H1 (cell line): ENCODE measurements around the gene USP53. TPM values are rescaled to one million over a fixed set of nuclear protein-coding genes. Genes with fewer than 3 reads are reported as not detected.

Source experiments
- CTCF ChIA-PET: fragments of 300-600 bp; sonication (Branson Sonifier 250); formaldehyde crosslinking; loops from one replicate; lab custom pipeline; 2021; ENCODE audit not compliant: partially characterized antibody; lab: Charles Lee
- POLR2A ChIA-PET: fragments of 300-600 bp; sonication (Branson Sonifier 250); formaldehyde crosslinking; loops from one replicate; lab custom pipeline; 2021; ENCODE audit warnings: inconsistent platforms; ENCODE audit not compliant: partially characterized antibody; lab: Charles Lee
- DNase-seq, 2 experiments: peaks; one replicate each; pipeline versions ENCODE4 v3.0.0 to v3.0.0-alpha.2; 2010 to 2022; ENCODE audit warnings: low spot score in 2 of 2, low read depth in 1 of 2, mixed read lengths in 1 of 2
- FAIRE-seq: peaks from 2 replicates; lab custom pipeline; 2011; peaks lifted over from hg19 to GRCh38; lab: Jason Lieb, UNC
- H2AFZ ChIP-seq: 2 replicates; pipeline ENCODE4 v1.8.1; 2012; ENCODE audit warnings: low read length, inconsistent platforms
- H2AK5ac ChIP-seq: 2 replicates; pipeline ENCODE4 v1.6.1; 2013; ENCODE audit warnings: low read depth, low read length
- H2BK120ac ChIP-seq: replicated peaks from 2 replicates; pipeline ENCODE3; 2013; ENCODE audit warnings: low read depth, low read length, inconsistent platforms
- H2BK12ac ChIP-seq: 2 replicates; pipeline ENCODE4 v1.6.1; 2013; ENCODE audit warnings: low read depth, low read length
- H2BK15ac ChIP-seq: 2 replicates; pipeline ENCODE4 v1.6.1; 2013; ENCODE audit warnings: low read length
- H2BK20ac ChIP-seq: 2 replicates; pipeline ENCODE4 v1.6.1; 2013; ENCODE audit warnings: low read length
- H2BK5ac ChIP-seq: 2 replicates; pipeline ENCODE4 v1.6.1; 2013; ENCODE audit warnings: low read depth, low read length
- H3K14ac ChIP-seq: 2 replicates; pipeline ENCODE4 v1.6.1; 2013; ENCODE audit warnings: inconsistent platforms; ENCODE audit not compliant: insufficient read length
- H3K18ac ChIP-seq: 2 replicates; pipeline ENCODE4 v1.6.1; 2013; ENCODE audit warnings: low read length; ENCODE audit errors: extremely low read depth
- H3K23ac ChIP-seq: 2 replicates; pipeline ENCODE4 v1.6.1; 2013; ENCODE audit warnings: inconsistent platforms; ENCODE audit not compliant: insufficient read length
- H3K23me2 ChIP-seq: 2 replicates; pipeline ENCODE4 v1.6.1; 2013; ENCODE audit warnings: low read depth, low read length
- H3K27ac ChIP-seq: 2 replicates; pipeline ENCODE4 v1.6.1; 2011; ENCODE audit warnings: low read depth, low read length, inconsistent platforms
- H3K27me3 ChIP-seq, 4 experiments: replicated peaks in 1 of 4; 1 replicate in 1 of 4; 2 replicates in 3 of 4; pipeline versions ENCODE4 v1.6.1 to v1.8.1; 2011 to 2013; ENCODE audit warnings: low read length in 3 of 4, mild to moderate bottlenecking in 3 of 4, inconsistent platforms in 2 of 4, mixed read lengths in 2 of 4, moderate library complexity in 1 of 4; ENCODE audit not compliant: control insufficient read depth in 3 of 4, insufficient read depth in 3 of 4; ENCODE audit errors: extremely low read depth in 1 of 4
- H3K36me3 ChIP-seq, 4 experiments: 2 replicates each; pipeline versions ENCODE4 v1.6.1 to v1.8.1; 2011 to 2013; ENCODE audit warnings: mild to moderate bottlenecking in 4 of 4, low read length in 3 of 4, moderate library complexity in 2 of 4, control low read depth in 1 of 4, inconsistent platforms in 1 of 4; ENCODE audit not compliant: insufficient read depth in 4 of 4, control insufficient read depth in 2 of 4
- H3K4ac ChIP-seq: replicated peaks from 2 replicates; pipeline ENCODE3; 2013; ENCODE audit warnings: low read length, low read depth, mixed read lengths, inconsistent platforms; ENCODE audit not compliant: insufficient read length
- H3K4me1 ChIP-seq, 4 experiments: replicated peaks in 1 of 4; 1 replicate in 1 of 4; 2 replicates in 3 of 4; pipeline versions ENCODE4 v1.6.1 to v1.8.1; 2011 to 2013; ENCODE audit warnings: low read length in 3 of 4, inconsistent platforms in 2 of 4, mixed read lengths in 1 of 4; ENCODE audit not compliant: insufficient read depth in 4 of 4, control insufficient read depth in 3 of 4
- H3K4me2 ChIP-seq, 2 experiments: 2 replicates each; pipeline versions ENCODE4 v1.6.1 to v1.8.1; 2011 to 2013; ENCODE audit warnings: low read depth in 2 of 2, low read length in 2 of 2, control low read depth in 1 of 2, inconsistent platforms in 1 of 2, mild to moderate bottlenecking in 1 of 2; ENCODE audit not compliant: insufficient read depth in 1 of 2
- H3K4me3 ChIP-seq, 4 experiments: fragments of 200-600, 300-600 bp in 1 of 4; sonication (generic), shearing (Covaris generic), sonication (Bioruptor Twin) in 1 of 4; 2 replicates each; pipeline versions ENCODE4 v1.5.1 to v1.8.1; 2011 to 2016; ENCODE audit warnings: low read length in 4 of 4, low read depth in 3 of 4, control low read depth in 2 of 4, inconsistent platforms in 2 of 4, mild to moderate bottlenecking in 2 of 4, mixed read lengths in 1 of 4, moderate library complexity in 1 of 4; ENCODE audit not compliant: insufficient read depth in 2 of 4; ENCODE audit errors: extremely low read depth in 1 of 4
- H3K56ac ChIP-seq: replicated peaks from 2 replicates; pipeline ENCODE3; 2013; ENCODE audit warnings: low read depth, mild to moderate bottlenecking, mixed read lengths, low read length, inconsistent platforms; ENCODE audit not compliant: insufficient read length
- H3K79me1 ChIP-seq: 2 replicates; pipeline ENCODE4 v1.6.1; 2013; ENCODE audit warnings: low read depth, low read length, control low read depth
- H3K79me2 ChIP-seq, 2 experiments: 2 replicates each; pipeline versions ENCODE4 v1.6.1 to v1.8.1; 2012 to 2013; ENCODE audit warnings: low read length in 2 of 2, mild to moderate bottlenecking in 2 of 2, inconsistent platforms in 1 of 2; ENCODE audit not compliant: insufficient read depth in 2 of 2, control insufficient read depth in 1 of 2
- H3K9ac ChIP-seq, 4 experiments: replicated peaks in 1 of 4; 1 replicate in 1 of 4; 2 replicates in 3 of 4; pipeline versions ENCODE4 v1.6.1 to v1.8.1; 2011 to 2013; ENCODE audit warnings: low read depth in 3 of 4, low read length in 3 of 4, control low read depth in 2 of 4, mild to moderate bottlenecking in 2 of 4, moderate library complexity in 2 of 4, inconsistent platforms in 1 of 4; ENCODE audit errors: extremely low read depth in 1 of 4
- H3K9me3 ChIP-seq, 2 experiments: 2 replicates each; pipeline versions ENCODE4 v1.6.1 to v1.8.1; 2012 to 2013; ENCODE audit warnings: mild to moderate bottlenecking in 2 of 2, moderate library complexity in 2 of 2, control low read depth in 1 of 2, inconsistent platforms in 1 of 2, low read depth in 1 of 2, low read length in 1 of 2, mixed read lengths in 1 of 2; ENCODE audit not compliant: insufficient read depth in 2 of 2
- H4K20me1 ChIP-seq, 2 experiments: replicated peaks in 1 of 2; 2 replicates each; pipeline versions ENCODE3 to v1.8.1; 2011 to 2013; ENCODE audit warnings: inconsistent platforms in 2 of 2, low read length in 2 of 2, mild to moderate bottlenecking in 1 of 2; ENCODE audit not compliant: insufficient read depth in 2 of 2, control insufficient read depth in 1 of 2
- H4K5ac ChIP-seq: 2 replicates; pipeline ENCODE4 v1.6.1; 2013; ENCODE audit warnings: low read length, low read depth, mixed read lengths, inconsistent platforms; ENCODE audit not compliant: insufficient read length
- H4K8ac ChIP-seq: 2 replicates; pipeline ENCODE4 v1.8.0; 2013; ENCODE audit warnings: mild to moderate bottlenecking, moderate library complexity, low read length, inconsistent platforms; ENCODE audit not compliant: insufficient read depth; ENCODE audit errors: extremely low read depth
- H4K91ac ChIP-seq: replicated peaks from 2 replicates; pipeline ENCODE3; 2013; ENCODE audit warnings: low read length, mixed read lengths, inconsistent platforms; ENCODE audit not compliant: insufficient read length
- CHD1 ChIP-seq: IDR thresholded peaks from 2 replicates; pipeline ENCODE4 v1.6.1; 2012; ENCODE audit warnings: low read depth, low read length, improper control_type of control experiment
- EZH2 ChIP-seq: fragments of 200-600 bp; sonication (generic); IDR thresholded peaks from 2 replicates; pipeline ENCODE4 v1.7.1; 2012; ENCODE audit warnings: low read depth, mild to moderate bottlenecking, moderate library complexity, low read length, inconsistent platforms; ENCODE audit not compliant: severe bottlenecking
- FOSL1 ChIP-seq: IDR thresholded peaks from 2 replicates; pipeline ENCODE4 v1.6.1; 2011; ENCODE audit warnings: mild to moderate bottlenecking, low read depth, low read length, moderate library complexity; ENCODE audit not compliant: insufficient read depth
- HDAC6 ChIP-seq: IDR thresholded peaks from one replicate; pipeline ENCODE4 v1.7.1; 2012; ENCODE audit warnings: low read depth, mild to moderate bottlenecking, inconsistent platforms, low read length, moderate library complexity
- KDM4A ChIP-seq: IDR thresholded peaks from one replicate; pipeline ENCODE4 v1.7.1; 2012; ENCODE audit warnings: low read depth, mild to moderate bottlenecking, moderate library complexity, low read length, inconsistent platforms; ENCODE audit not compliant: severe bottlenecking
- RNF2 ChIP-seq: fragments of 200-900, 300-1000 bp; sonication (generic); IDR thresholded peaks from 2 replicates; pipeline ENCODE4 v1.7.1; 2016; ENCODE audit warnings: borderline replicate concordance, low read depth, mild to moderate bottlenecking, antibody characterized with exemption, low read length; ENCODE audit not compliant: poor library complexity, severe bottlenecking; ENCODE audit errors: missing control alignments
- SAP30 ChIP-seq: fragments of 300-600 bp; sonication (generic); IDR thresholded peaks from 2 replicates; pipeline ENCODE4 v1.7.1; 2012; ENCODE audit warnings: low read length, moderate library complexity, mild to moderate bottlenecking, inconsistent platforms; ENCODE audit not compliant: insufficient read depth, insufficient replicate concordance
- SP1 ChIP-seq: IDR thresholded peaks from 2 replicates; pipeline ENCODE4 v1.6.1; 2011; ENCODE audit warnings: low read depth, low read length
- SRF ChIP-seq: IDR thresholded peaks from 2 replicates; pipeline ENCODE4 v1.6.1; 2011; ENCODE audit warnings: mild to moderate bottlenecking, low read depth, low read length, moderate library complexity
- SUZ12 ChIP-seq: fragments of 200-600 bp; sonication (generic); IDR thresholded peaks from 2 replicates; pipeline ENCODE4 v1.6.1; 2012; ENCODE audit warnings: mild to moderate bottlenecking, inconsistent platforms, low read length, moderate library complexity, mixed read lengths
- TAF1 ChIP-seq: IDR thresholded peaks from 2 replicates; pipeline ENCODE4 v1.6.1; 2011; ENCODE audit warnings: mild to moderate bottlenecking, low read depth, low read length
- TCF12 ChIP-seq: IDR thresholded peaks from 2 replicates; pipeline ENCODE4 v1.6.1; 2011; ENCODE audit warnings: low read depth, mild to moderate bottlenecking, low read length
- ZNF274 ChIP-seq: IDR thresholded peaks from 2 replicates; pipeline ENCODE4 v1.7.0; 2012; ENCODE audit warnings: low read length, borderline replicate concordance; ENCODE audit errors: extremely low read depth
- polyA plus RNA-seq, 7 experiments: library from polyadenylated mRNA; depleted of rRNA in 3 of 7; stranded (reverse) in 5 of 7; unstranded in 2 of 7; fragments of >200 nt in 5 of 7; fragments of 200-250 nt in 2 of 7; gene quantifications; 1 replicate in 5 of 7; 2 replicates in 1 of 7; 4 replicates in 1 of 7; pipeline versions ENCODE4 v1.2.1 to v1.2.3, GENCODE V29; 2011 to 2013; ENCODE audit warnings: missing spikeins in 2 of 7, mixed read lengths in 2 of 7
- total RNA-seq: library from RNA; stranded (reverse); fragmentation: NEBNext Ultra II Directional; extraction: Animal tissue kit (Norgen Biotek cat#: 25700); gene quantifications from 2 replicates; pipeline ENCODE4 v1.2.1, GENCODE V29; 2021
- TF ChIP-seq, protein P1 (sequence below): IDR thresholded peaks from 2 replicates; pipeline ENCODE4 v1.6.1; 2012; ENCODE audit warnings: inconsistent platforms

Gene USP53
- total and polyA plus RNA-seq, 2 of the 8 experiments (the other 6 are each of a cell fraction or from before 2014, with no cell fraction given), result 2.9 to 14.9 TPM

DNA sequence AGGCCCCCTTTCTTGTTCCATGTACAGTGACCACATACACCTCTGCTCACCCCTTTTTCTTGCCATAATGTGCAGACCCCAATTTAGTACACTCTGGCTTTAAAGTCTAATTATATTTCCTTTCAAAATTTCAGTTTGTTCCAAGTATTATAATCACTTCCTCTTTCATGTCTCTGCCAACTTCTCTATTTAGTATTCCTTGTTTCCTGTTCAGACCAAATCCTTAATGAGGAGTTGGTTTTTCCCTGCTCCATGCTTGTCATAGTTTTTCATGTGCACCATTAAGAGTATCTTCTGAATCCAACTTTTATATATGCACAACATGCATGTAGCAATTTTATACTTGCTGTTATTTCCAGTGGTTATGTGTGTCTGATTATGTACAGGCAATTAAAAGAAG is 32.3 kb downstream of the USP53 start:
- no peak overlapping the region for H3K4me3 ChIP-seq
- H2AK5ac ChIP-seq, result no peak overlapping the region
- no peak overlapping the region for H2BK120ac ChIP-seq
- H2AFZ ChIP-seq, result no peak overlapping the region
- no peak overlapping the region for H4K91ac ChIP-seq
- H2BK15ac ChIP-seq, result no peak overlapping the region
- no peaks in the 10 kb centered on the region for H3K79me2 ChIP-seq
- no peak overlapping the region for H4K8ac ChIP-seq
- H2BK20ac ChIP-seq, result no peak overlapping the region
- H4K20me1 ChIP-seq, result no peaks in the 10 kb centered on the region
- no peak overlapping the region for H3K27ac ChIP-seq
- FAIRE-seq (no peak), DNase-seq (no peak)
- H3K23me2 ChIP-seq, result no peaks in the 10 kb centered on the region
- no peak overlapping the region for H3K4ac ChIP-seq
- no peak overlapping the region for H3K14ac ChIP-seq
- ChIA-PET POLR2A (interaction anchor here (0.6 kb wide), 1 partner anchor 13 kb away, joined by 3 read pairs; no protein-coding TSS in a partner anchor), CTCF (interaction anchor here (1.3 kb wide), 1 partner anchor 10 kb away, joined by 3 read pairs; no protein-coding TSS in a partner anchor)
- H3K23ac ChIP-seq, result no peak overlapping the region
- H3K4me1 ChIP-seq, result peaks cover 0 to 3% (median 0%) of the 10 kb centered on the region in 4 experiments; a peak in 1 of 7 replicates
- H3K79me1 ChIP-seq, result no peaks in the 10 kb centered on the region
- no peak overlapping the region for H3K56ac ChIP-seq
- no peaks in the 10 kb centered on the region for H3K9me3 ChIP-seq
- H3K36me3 ChIP-seq, result no peaks in the 10 kb centered on the region
- no peak overlapping the region for H3K9ac ChIP-seq
- no peak overlapping the region for H2BK12ac ChIP-seq
- no peaks in the 10 kb centered on the region for H3K27me3 ChIP-seq
- no peak overlapping the region for H3K4me2 ChIP-seq
- no peak overlapping the region for H3K18ac ChIP-seq
- H2BK5ac ChIP-seq, result no peak overlapping the region
- H4K5ac ChIP-seq, result no peak overlapping the region
- TF ChIP-seq SUZ12 (no peak), HDAC6 (no peak), TCF12 (no peak), KDM4A (no peak), SAP30 (no peak), CHD1 (no peak), TAF1 (no peak), ZNF274 (no peak), FOSL1 (no peak), SRF (no peak), EZH2 (no peak), SP1 (no peak), RNF2 (no peak)
- TF ChIP-seq, protein P1, sequence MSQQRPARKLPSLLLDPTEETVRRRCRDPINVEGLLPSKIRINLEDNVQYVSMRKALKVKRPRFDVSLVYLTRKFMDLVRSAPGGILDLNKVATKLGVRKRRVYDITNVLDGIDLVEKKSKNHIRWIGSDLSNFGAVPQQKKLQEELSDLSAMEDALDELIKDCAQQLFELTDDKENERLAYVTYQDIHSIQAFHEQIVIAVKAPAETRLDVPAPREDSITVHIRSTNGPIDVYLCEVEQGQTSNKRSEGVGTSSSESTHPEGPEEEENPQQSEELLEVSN, result no peak
